EH (cell line): Measurements from ENCODE around the gene DCST1.

Source experiments
- DNase-seq: peaks from one replicate; pipeline ENCODE4 v3.0.0-alpha.2; 2015; ENCODE audit warnings: low read depth

The DCST1 gene

GRCh38 chr1:155053531-155054105 lies 20.0 kb downstream of the DCST1 start:
- DNase-seq, result no peak

- no peak for DNase-seq
Measured at GRCh38 chr1:155057104-155057503, 23.5 kb downstream of the DCST1 start.

GRCh38 chr1:155057788-155058211 lies 24.2 kb downstream of the DCST1 start:
- DNase-seq, result no peak

- DNase-seq, result no peak
Measured at GRCh38 chr1:155060736-155061135, 27.1 kb downstream of the DCST1 start.

- DNase-seq, result peak; percentile 78
Measured at GRCh38 chr1:155061381-155062150, 27.9 kb downstream of the DCST1 start.

- DNase-seq, result no peak
Measured at GRCh38 chr1:155062151-155062686, 28.6 kb downstream of the DCST1 start.

- peak; percentile 46 for DNase-seq
Measured at GRCh38 chr1:155062702-155063411, 29.2 kb downstream of the DCST1 start.

- DNase-seq, result peak; percentile 87
Measured at GRCh38 chr1:155063550-155064110, 30.0 kb downstream of the DCST1 start, which contains the start of gene EFNA4. Gene EFNA4, plus strand, starts transcription at chr1:155063740. Its CDS starts 84 bp downstream, at chr1:155063824.

- peak; percentile 32 for DNase-seq
Measured at GRCh38 chr1:155064111-155064831, 30.6 kb downstream of the DCST1 start.

- DNase-seq, result no peak
Measured at GRCh38 chr1:155064832-155065429, 31.3 kb downstream of the DCST1 start.

- DNase-seq, result no peak
Measured at GRCh38 chr1:155066777-155067176, 33.2 kb downstream of the DCST1 start.

- no peak for DNase-seq
Measured at GRCh38 chr1:155068599-155068998, 35.0 kb downstream of the DCST1 start.

GRCh38 chr1:155069551-155070157 lies 36.0 kb downstream of the DCST1 start:
- DNase-seq, result no peak

- DNase-seq, result no peak
Measured at GRCh38 chr1:155070158-155070621, 36.6 kb downstream of the DCST1 start.

- DNase-seq, result peak; percentile 72
Measured at GRCh38 chr1:155070721-155071569, 37.3 kb downstream of the DCST1 start.

GRCh38 chr1:155071701-155072100 lies 38.1 kb downstream of the DCST1 start:
- DNase-seq, result no peak

- DNase-seq, result no peak
Measured at GRCh38 chr1:155072531-155073289, 39.1 kb downstream of the DCST1 start.

GRCh38 chr1:155073377-155074242 lies 40.0 kb downstream of the DCST1 start:
- no peak for DNase-seq
